ENCODE measurements around the gene CNEP1R1.

Gene CNEP1R1

GRCh38 chr16:49995720-49996119, 29.3 kb upstream of the CNEP1R1 start:
- Histone ChIP-seq H3K4me3 (ENCODE audit: low read depth in 1 of 2, low read length in 1 of 2) (no peak overlapping the region), H3K27ac (no peak overlapping the region), H3K36me3 (no peaks in the 10 kb centered on the region), H3K4me1 (ENCODE audit: control insufficient read depth in 1 of 2, insufficient read depth in 1 of 2, low read depth in 1 of 2, low read length in 1 of 2) (no peaks in the 10 kb centered on the region), H3K27me3 (peaks cover 9% of the 10 kb centered on the region), H3K9me3 (no peaks in the 10 kb centered on the region)
- TF ChIP-seq CTCF (IDR thresholded peaks at IDR 0.05) = no peak

- H3K4me1 ChIP-seq (ENCODE audit: control insufficient read depth in 1 of 2, insufficient read depth in 1 of 2, low read depth in 1 of 2, low read length in 1 of 2) = no peaks in the 10 kb centered on the region
- no peak overlapping the region for H3K27ac ChIP-seq
- no peak for TF ChIP-seq CTCF (IDR thresholded peaks at IDR 0.05)
- H3K36me3 ChIP-seq = no peaks in the 10 kb centered on the region
- no peak overlapping the region for H3K4me3 ChIP-seq (ENCODE audit: low read depth in 1 of 2, low read length in 1 of 2)
- peaks cover 4% of the 10 kb centered on the region for H3K27me3 ChIP-seq
- H3K9me3 ChIP-seq = no peaks in the 10 kb centered on the region
Observed at GRCh38 chr16:49997721-49998251, 27.2 kb upstream of the CNEP1R1 start.

- H3K9me3 ChIP-seq = no peaks in the 10 kb centered on the region
- no peaks in the 10 kb centered on the region for H3K4me1 ChIP-seq (ENCODE audit: control insufficient read depth in 1 of 2, insufficient read depth in 1 of 2, low read depth in 1 of 2, low read length in 1 of 2)
- no peaks in the 10 kb centered on the region for H3K36me3 ChIP-seq
- H3K4me3 ChIP-seq (ENCODE audit: low read depth in 1 of 2, low read length in 1 of 2) = no peak overlapping the region
- no peak overlapping the region for H3K27ac ChIP-seq
- no peak for TF ChIP-seq CTCF (IDR thresholded peaks at IDR 0.05)
- peaks cover 4% of the 10 kb centered on the region for H3K27me3 ChIP-seq
Observed at GRCh38 chr16:49998991-49999390, 26.0 kb upstream of the CNEP1R1 start.

- no peak for TF ChIP-seq CTCF (IDR thresholded peaks at IDR 0.05)
- Histone ChIP-seq H3K27ac (no peak overlapping the region), H3K27me3 (no peaks in the 10 kb centered on the region), H3K36me3 (no peaks in the 10 kb centered on the region), H3K4me3 (ENCODE audit: low read depth in 1 of 2, low read length in 1 of 2) (no peak overlapping the region), H3K9me3 (no peaks in the 10 kb centered on the region), H3K4me1 (ENCODE audit: control insufficient read depth in 1 of 2, insufficient read depth in 1 of 2, low read depth in 1 of 2, low read length in 1 of 2) (no peaks in the 10 kb centered on the region)
Observed at GRCh38 chr16:50001144-50001543, 23.9 kb upstream of the CNEP1R1 start.

GRCh38 chr16:50002190-50002589, 22.8 kb upstream of the CNEP1R1 start:
- no peak for TF ChIP-seq CTCF (IDR thresholded peaks at IDR 0.05)
- Histone ChIP-seq H3K4me3 (ENCODE audit: low read depth in 1 of 2, low read length in 1 of 2) (no peak overlapping the region), H3K27ac (no peak overlapping the region)

GRCh38 chr16:50004239-50004638, 20.8 kb upstream of the CNEP1R1 start:
- Histone ChIP-seq H3K36me3 (no peaks in the 10 kb centered on the region), H3K27ac (no peak overlapping the region), H3K9me3 (no peaks in the 10 kb centered on the region), H3K27me3 (no peaks in the 10 kb centered on the region), H3K4me1 (ENCODE audit: control insufficient read depth in 1 of 2, insufficient read depth in 1 of 2, low read depth in 1 of 2, low read length in 1 of 2) (no peaks in the 10 kb centered on the region), H3K4me3 (ENCODE audit: low read depth in 1 of 2, low read length in 1 of 2) (no peak overlapping the region)
- TF ChIP-seq CTCF (IDR thresholded peaks at IDR 0.05) = no peak

More at GRCh38 chr16:50002190-50002589, 22.8 kb upstream of the CNEP1R1 start:
- Histone ChIP-seq H3K27me3 (no peaks in the 10 kb centered on the region), H3K36me3 (no peaks in the 10 kb centered on the region), H3K4me1 (ENCODE audit: control insufficient read depth in 1 of 2, insufficient read depth in 1 of 2, low read depth in 1 of 2, low read length in 1 of 2) (no peaks in the 10 kb centered on the region), H3K9me3 (no peaks in the 10 kb centered on the region)

All from neutrophil (primary cell).